ENCODE measurements around the gene IL11RA. TPM values are rescaled to one million over a fixed set of nuclear protein-coding genes. Genes with fewer than 3 reads are reported as not detected.

IL11RA gene
- total RNA-seq (2022; extraction: Qiagen RNA extraction) = 3.7 to 6.9 TPM (median 5.3 TPM) in 5 replicates

GRCh38 chr9:34651876-34652601 is at the start of gene IL11RA:
TSS of gene IL11RA (plus strand) at chr9:34652185. CDS start at chr9:34655218, 3,033 bp downstream.

GRCh38 chr9:34611811-34612787 is 39.9 kb upstream of the IL11RA start, which contains the start of gene RPP25L:
TSS of gene RPP25L (minus strand) at chr9:34612097. CDS start at chr9:34611296, 801 bp downstream.

GRCh38 chr9:34620061-34620994 is 31.7 kb upstream of the IL11RA start, which contains the start of gene DCTN3:
TSS of gene DCTN3 (minus strand) at chr9:34620495. CDS start at chr9:34620464, 31 bp downstream.

GRCh38 chr9:34628656-34629490 is 23.1 kb upstream of the IL11RA start, which contains the start of gene ARID3C:
TSS of gene ARID3C (minus strand) at chr9:34629066. CDS start at chr9:34628014, 1,052 bp downstream.

GRCh38 chr9:34637356-34638137 is 14.4 kb upstream of the IL11RA start, which contains the start of gene SIGMAR1:
TSS of gene SIGMAR1 (minus strand) at chr9:34637787. CDS start at chr9:34637697, 90 bp downstream.

GRCh38 chr9:34646211-34647083 is 5.5 kb upstream of the IL11RA start, which contains the start of gene GALT:
TSS of gene GALT (plus strand) at chr9:34646675. CDS start at chr9:34646705, 30 bp downstream.

GRCh38 chr9:34662526-34663302 is 10.7 kb downstream of the IL11RA start, which contains the start of gene CCL27:
TSS of gene CCL27 (minus strand) at chr9:34662657. CDS start at chr9:34662633, 24 bp downstream.

GRCh38 chr9:34690983-34691935 is 39.3 kb downstream of the IL11RA start, which contains the start of gene CCL19:
TSS of gene CCL19 (minus strand) at chr9:34691276. CDS start at chr9:34691139, 137 bp downstream.

GRCh38 chr9:34710023-34710422 is 58.0 kb downstream of the IL11RA start, which contains the start of gene CCL21:
TSS of gene CCL21 (minus strand) at chr9:34710136. CDS start at chr9:34710066, 70 bp downstream.

Other genes starting within 250 kb of the IL11RA start
- gene FAM219A, start 193.6 kb upstream of the IL11RA start, total RNA-seq (2022; extraction: Qiagen RNA extraction) = 13.7 to 18.5 TPM (median 16.5 TPM) in 5 replicates
- 0.19 to 0.64 TPM (median 0.32 TPM) in 5 replicates for gene DNAI1, start 193.4 kb upstream of the IL11RA start, total RNA-seq (2022; extraction: Qiagen RNA extraction)
- gene ENHO, start 129.2 kb upstream of the IL11RA start, total RNA-seq (2022; extraction: Qiagen RNA extraction) = 1.3 to 2.4 TPM (median 1.8 TPM) in 5 replicates
- gene CNTFR, start 62.5 kb upstream of the IL11RA start, total RNA-seq (2022; extraction: Qiagen RNA extraction) = 0.07 to 0.16 TPM (median 0.14 TPM) in 5 replicates
- gene RPP25L, start 40.1 kb upstream of the IL11RA start, total RNA-seq (2022; extraction: Qiagen RNA extraction) = 37.8 to 40.9 TPM (median 38.8 TPM) in 5 replicates
- gene DCTN3, start 31.7 kb upstream of the IL11RA start, total RNA-seq (2022; extraction: Qiagen RNA extraction) = 90.4 to 103 TPM (median 97.7 TPM) in 5 replicates
- gene ARID3C, start 23.1 kb upstream of the IL11RA start, total RNA-seq (2022; extraction: Qiagen RNA extraction) = 0.17 to 0.25 TPM (median 0.20 TPM) in 5 replicates
- 158 to 203 TPM (median 197 TPM) in 5 replicates for gene SIGMAR1, start 14.4 kb upstream of the IL11RA start, total RNA-seq (2022; extraction: Qiagen RNA extraction)
- gene GALT, start 5.5 kb upstream of the IL11RA start, total RNA-seq (2022; extraction: Qiagen RNA extraction) = 13.6 to 17.3 TPM (median 16.5 TPM) in 5 replicates
- 0.13 TPM in 2 of 5 replicates, not detected in the others for gene CCL27, start 10.5 kb downstream of the IL11RA start, total RNA-seq (2022; extraction: Qiagen RNA extraction)
- not detected in 5 replicates for gene CCL19, start 39.1 kb downstream of the IL11RA start, total RNA-seq (2022; extraction: Qiagen RNA extraction)
- gene CCL21, start 58.0 kb downstream of the IL11RA start, total RNA-seq (2022; extraction: Qiagen RNA extraction) = not detected in 5 replicates

Data from A549 treated with dexamethasone at 1 μM for 4 hours (cell line).